K562 (cell line): Measurements from ENCODE around the gene MVD. TPM values are rescaled to one million over a fixed set of nuclear protein-coding genes. Genes with fewer than 3 reads are reported as not detected.

ENCODE experiments used
- ATAC-seq: fragments of 200-7000 bp; cut with Tn5 transposase; 3 replicates; pipeline ENCODE4 v1.9.1; 2020; ENCODE audit warnings: moderate library complexity
- BruUV-seq: library from RNA; stranded (reverse); fragments of 400-500 nt; replicated peaks from 2 replicates; lab custom pipeline; 2021; lab: Mats Ljungman, UMichigan
- CTCF ChIA-PET: fragments of 300-600 bp; formaldehyde crosslinking; extraction: SDS; loops from one replicate; lab custom pipeline; 2021; ENCODE audit warnings: low intra/inter-chr PET ratio; lab: Yijun Ruan, JAX
- POLR2A ChIA-PET: fragments of 300-600, 350-650 bp; sonication (Branson Sonifier 250); formaldehyde crosslinking; extraction: SDS; loops from one replicate; lab custom pipeline; 2021; ENCODE audit warnings: antibody characterized with exemption, inconsistent platforms; lab: Yijun Ruan, JAX
- DNase-seq, 4 experiments: peaks; one replicate each; pipeline versions ENCODE4 v3.0.0 to v3.0.0-alpha.2; 2011 to 2018; ENCODE audit warnings: low spot score in 3 of 4, mixed read lengths in 3 of 4; ENCODE audit errors: extremely low read depth in 1 of 4
- FAIRE-seq: peaks from 2 replicates; lab custom pipeline; 2011; peaks lifted over from hg19 to GRCh38; lab: Jason Lieb, UNC
- H2AFZ ChIP-seq: 2 replicates; pipeline ENCODE4 v1.6.0; 2011; ENCODE audit warnings: low read depth, low read length, control low read depth, inconsistent platforms
- H3K27ac ChIP-seq: fragments of 200-600 bp; 3 replicates; pipeline ENCODE4 v1.8.0; 2011; ENCODE audit warnings: low read depth, mild to moderate bottlenecking, control low read depth, inconsistent platforms, low read length, moderate library complexity, mixed read lengths; ENCODE audit errors: extremely low read depth
- H3K27me3 ChIP-seq, 2 experiments: fragments of 300-600 bp in 1 of 2; 2 replicates in 1 of 2; 3 replicates in 1 of 2; pipeline versions ENCODE4 v1.6.0 to v1.8.0; 2011; ENCODE audit warnings: inconsistent platforms in 2 of 2, low read length in 2 of 2, mild to moderate bottlenecking in 1 of 2, mixed read lengths in 1 of 2, moderate library complexity in 1 of 2; ENCODE audit not compliant: control insufficient read depth in 2 of 2, insufficient read depth in 2 of 2
- H3K36me3 ChIP-seq: fragments of 300-600 bp; 3 replicates; pipeline ENCODE4 v1.8.0; 2011; ENCODE audit warnings: mild to moderate bottlenecking, low read length, inconsistent platforms; ENCODE audit not compliant: control insufficient read depth, insufficient read depth
- H3K4me1 ChIP-seq, 2 experiments: fragments of 200-600 bp in 1 of 2; replicated peaks in 1 of 2; 2 replicates in 1 of 2; 3 replicates in 1 of 2; pipeline versions ENCODE4 v1.5.1 to v1.8.0; 2011; ENCODE audit warnings: inconsistent platforms in 2 of 2, low read length in 2 of 2, mild to moderate bottlenecking in 1 of 2, mixed read lengths in 1 of 2, moderate library complexity in 1 of 2; ENCODE audit not compliant: control insufficient read depth in 2 of 2, insufficient read depth in 2 of 2
- H3K4me2 ChIP-seq: 2 replicates; pipeline ENCODE4 v1.6.1; 2011; ENCODE audit warnings: low read length, control low read depth, inconsistent platforms, mixed read lengths; ENCODE audit not compliant: insufficient read depth
- H3K4me3 ChIP-seq: fragments of 200-600 bp; sonication (generic), shearing (Covaris generic); 2 replicates; pipeline ENCODE4 v1.5.1; 2016; ENCODE audit warnings: control low read depth, inconsistent platforms
- H3K79me2 ChIP-seq: fragments of 200-600 bp; 3 replicates; pipeline ENCODE4 v1.8.0; 2011; ENCODE audit warnings: low read length, inconsistent platforms; ENCODE audit not compliant: control insufficient read depth, insufficient read depth
- H3K9ac ChIP-seq, 2 experiments: 2 replicates each; pipeline versions ENCODE4 v1.6.0 to v1.6.1; 2011; ENCODE audit warnings: low read depth in 2 of 2, low read length in 2 of 2, control low read depth in 1 of 2, inconsistent platforms in 1 of 2, mild to moderate bottlenecking in 1 of 2, mixed read lengths in 1 of 2; ENCODE audit not compliant: insufficient read depth in 1 of 2
- H3K9me1 ChIP-seq: one replicate; pipeline ENCODE4 v1.6.0; 2011; ENCODE audit warnings: inconsistent platforms, mild to moderate bottlenecking, low read length, moderate library complexity; ENCODE audit not compliant: control insufficient read depth, insufficient read depth
- H3K9me3 ChIP-seq: replicated peaks from 2 replicates; pipeline ENCODE4 v1.5.1; 2011; ENCODE audit warnings: low read depth, low read length, inconsistent platforms; ENCODE audit not compliant: control insufficient read depth, insufficient read depth
- H4K20me1 ChIP-seq: replicated peaks from 2 replicates; pipeline ENCODE4 v1.6.1; 2011; ENCODE audit warnings: low read length, inconsistent platforms, mixed read lengths; ENCODE audit not compliant: control insufficient read depth, insufficient read depth
- MAFG ChIP-seq: fragments of 450-650 bp; conservative IDR thresholded peaks from 2 replicates; pipeline ENCODE4 v1.6.1; 2016; ENCODE audit warnings: missing genetic modification characterization, missing compliant biosample characterization
- NFE2 ChIP-seq: IDR thresholded peaks from 2 replicates; pipeline ENCODE4 v1.6.1; 2014; ENCODE audit warnings: antibody characterized with exemption, low read depth
- NFYB ChIP-seq: IDR thresholded peaks from 2 replicates; pipeline ENCODE4 v1.6.1; 2011; ENCODE audit warnings: mild to moderate bottlenecking, moderate library complexity; ENCODE audit not compliant: insufficient read length; ENCODE audit errors: extremely low read depth
- SUPT5H ChIP-seq: fragments of 450-650 bp; IDR thresholded peaks from 2 replicates; pipeline ENCODE4 v1.6.1; 2016
- ZKSCAN3 ChIP-seq: fragments of 250-450 bp; sonication (Bioruptor Pico); IDR thresholded peaks from 2 replicates; pipeline ENCODE4 v1.4.0; 2020
- ZNF75A ChIP-seq: fragments of 450-650 bp; formaldehyde crosslinking; IDR thresholded peaks from 2 replicates; pipeline ENCODE4 v1.4.0; 2020; ENCODE audit warnings: mild to moderate bottlenecking
- ZNF79 ChIP-seq: fragments of 250-450 bp; sonication (Bioruptor Pico); IDR thresholded peaks from 2 replicates; pipeline ENCODE4 v1.4.0; 2020; ENCODE audit warnings: low read depth, mild to moderate bottlenecking, moderate library complexity
- ZSCAN32 ChIP-seq: fragments of 450-650 bp; formaldehyde crosslinking; IDR thresholded peaks from 2 replicates; pipeline ENCODE4 v1.4.0; 2020; ENCODE audit warnings: mild to moderate bottlenecking, moderate library complexity
- WGBS: fragments of 100-300 bp; shearing (Covaris generic); methylation state at CpG from one replicate; pipeline ENCODE4 v1.1.6; 2016; ENCODE audit warnings: low coverage, mixed read lengths; ENCODE audit not compliant: insufficient coverage; ENCODE audit errors: missing lambda C conversion rate; 5-methylcytosine and 5-hydroxymethylcytosine counted together
- in situ Hi-C: fragments of 300-500 bp; cut with MboI; formaldehyde crosslinking; loops from 4 replicates; pipeline ENCODE4 v1.15.0; 2018; ENCODE audit warnings: inconsistent platforms, mixed read lengths
- intact Hi-C: fragments of 100-400 bp; cut with micrococcal nuclease; formaldehyde crosslinking; loops from 2 replicates; pipeline ENCODE4 v1.14.2; 2022
- polyA plus RNA-seq, 8 experiments: library from polyadenylated mRNA; depleted of rRNA in 4 of 8; stranded (reverse) in 5 of 8; unstranded in 3 of 8; fragments of >200 nt; fragmentation: Nextera tagmentation in 2 of 8; fragmentation: Illumina TruSeq in 1 of 8; extraction: Ambion mirVana in 2 of 8; extraction: Trizol in 1 of 8; gene quantifications; 2 replicates each; pipeline versions ENCODE4 v1.2.1 to v1.2.3, GENCODE V29; 2011 to 2014; ENCODE audit warnings: inconsistent platforms in 1 of 8, missing spikeins in 1 of 8
- total RNA-seq, 7 experiments: library from RNA; depleted of rRNA in 6 of 7; stranded (reverse); fragments of >200 nt in 6 of 7; fragmentation: Illumina TruSeq in 2 of 7; extraction: Trizol in 2 of 7; gene quantifications; 2 replicates each; pipeline versions ENCODE4 v1.2.1 to v1.2.3, GENCODE V29; 2011 to 2021; ENCODE audit warnings: low replicate concordance in 1 of 7

The MVD gene
- total and polyA plus RNA-seq, 9 of the 15 experiments (the other 6 are each of a cell fraction or from before 2014, with no cell fraction given), result 12.2 to 141 (median 45.3) TPM

DNA sequence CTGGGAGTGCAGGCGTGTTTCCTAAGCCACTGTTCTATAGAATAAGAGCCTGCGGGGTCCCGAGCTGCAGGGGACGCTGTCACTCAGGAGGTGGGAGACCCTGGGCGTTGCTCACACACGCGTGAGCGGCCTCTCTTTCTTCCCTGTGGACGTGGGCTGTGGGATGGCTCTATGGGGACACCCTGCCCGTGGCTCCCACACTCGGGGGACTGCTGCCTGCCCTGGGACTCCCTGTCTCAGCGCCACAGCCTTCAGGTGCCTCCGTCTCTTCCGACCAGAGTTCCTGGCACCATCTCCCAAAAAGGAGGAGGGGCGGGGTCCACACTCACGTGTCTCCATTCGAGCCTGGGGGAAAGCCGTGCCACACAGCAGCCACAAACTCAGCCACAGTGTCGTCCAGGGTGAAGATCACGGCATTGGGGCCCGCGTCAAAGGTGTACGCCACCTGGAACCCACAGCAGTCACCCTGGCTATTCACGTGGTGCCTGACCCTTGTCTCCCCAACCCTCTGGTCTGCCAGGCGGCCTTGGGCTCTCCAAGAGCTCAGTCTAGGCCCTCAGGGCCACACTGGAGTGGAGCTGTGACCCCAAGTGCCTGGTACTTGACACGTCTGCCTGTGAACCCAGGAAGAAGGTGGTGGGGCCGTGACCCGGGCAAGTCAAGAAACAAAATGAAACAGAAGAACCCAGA is 8.4 kb downstream of the MVD start:
- H3K27me3 ChIP-seq, result no peaks in the 10 kb centered on the region
- peaks cover 9% of the 10 kb centered on the region; the same call in 1 of the 2 replicates for H4K20me1 ChIP-seq
- H3K27ac ChIP-seq, result no peak overlapping the region
- ATAC-seq, result no peak
- H3K9me1 ChIP-seq, result no peaks in the 10 kb centered on the region
- H3K36me3 ChIP-seq, result peaks cover 82% of the 10 kb centered on the region; the same call in 2 of the 3 replicates
- peaks cover 11 to 93% of the 10 kb centered on the region in 2 experiments; a peak in 4 of 5 replicates for H3K4me1 ChIP-seq
- in situ Hi-C loops, result no loop called here
- peaks cover 44% of the 10 kb centered on the region for H3K79me2 ChIP-seq
- ChIA-PET CTCF (no interaction called here), POLR2A (interaction anchor here (1.0 kb wide), 1 partner anchor 15 kb away, joined by 4 read pairs; no protein-coding TSS in a partner anchor)
- 89% methylated on average over 22 of the region's 28 CpGs for WGBS
- no peak for FAIRE-seq
- intact Hi-C loops, result no loop called here
- no peaks in the 10 kb centered on the region for H3K9me3 ChIP-seq
- peak overlapping the region in 1 of 2 experiments; percentile 61; a peak in 1 of 4 replicates for H3K9ac ChIP-seq
- DNase-seq, result no peak
- H3K4me2 ChIP-seq, result no peak overlapping the region
- no peak overlapping the region for H2AFZ ChIP-seq
- H3K4me3 ChIP-seq, result no peak overlapping the region
- no TSS peak for BruUV-seq
- TF ChIP-seq ZNF79 (no peak), NFE2 (no peak), SUPT5H (no peak), MAFG (tag) (no peak), ZSCAN32 (no peak), NFYB (no peak), ZNF75A (CRISPR knock-in tag) (no peak), ZKSCAN3 (CRISPR knock-in tag) (no peak)
- TF ChIP-seq, all 486 proteins: peak for 0
